HEK293 (cell line): Measurements from ENCODE around the gene ZFAND6.
"Not testable (repeated sequence)": the region's sequence is repeated elsewhere in the genome, so short reads cannot be mapped to it uniquely, and the experiment has no call there.

Source experiments
- CTCF ChIA-PET: fragments of 350-600 bp; formaldehyde crosslinking; extraction: SDS; loops from one replicate; lab custom pipeline; 2021; ENCODE audit warnings: antibody characterized with exemption; lab: Yijun Ruan, JAX
- POLR2A ChIA-PET: fragments of 300-600 bp; formaldehyde crosslinking; extraction: SDS; loops from one replicate; lab custom pipeline; 2020; ENCODE audit warnings: antibody characterized with exemption, inconsistent platforms; lab: Yijun Ruan, JAX
- H3K27ac ChIP-seq: fragments of 200-500 bp; sonication (Bioruptor generic); 2 replicates; pipeline ENCODE4 v1.5.1; 2014; ENCODE audit warnings: low read depth, low read length, control low read depth, inconsistent platforms; ENCODE audit errors: extremely low read depth
- H3K36me3 ChIP-seq, 2 experiments: fragments of 200-500 bp in 1 of 2; sonication (Bioruptor generic) in 1 of 2; 1 replicate in 1 of 2; 2 replicates in 1 of 2; pipeline ENCODE4 v1.5.1; 2014 to 2017; ENCODE audit warnings: inconsistent platforms in 2 of 2, low read length in 2 of 2; ENCODE audit not compliant: control insufficient read depth in 2 of 2, insufficient read depth in 1 of 2
- H3K4me1 ChIP-seq: fragments of 200-500 bp; sonication (Bioruptor generic); 2 replicates; pipeline ENCODE4 v1.5.1; 2014; ENCODE audit warnings: mild to moderate bottlenecking, low read length, inconsistent platforms; ENCODE audit not compliant: control insufficient read depth, insufficient read depth
- H3K4me3 ChIP-seq: 2 replicates; pipeline ENCODE4 v1.5.1; 2011; ENCODE audit warnings: low read depth, mild to moderate bottlenecking, control low read depth, low read length, moderate library complexity
- H3K9me3 ChIP-seq: fragments of 200-500 bp; sonication (Bioruptor generic); 2 replicates; pipeline ENCODE4 v1.5.1; 2014; ENCODE audit warnings: low read depth, low read length, inconsistent platforms; ENCODE audit not compliant: control insufficient read depth, insufficient read depth
- KLF16 ChIP-seq: fragments of 450-650 bp; formaldehyde crosslinking; IDR thresholded peaks from 2 replicates; pipeline ENCODE4 v1.5.1; 2017; ENCODE audit warnings: missing biosample characterization, missing genetic modification characterization
- PRDM1 ChIP-seq: fragments of 450-650 bp; formaldehyde crosslinking; IDR thresholded peaks from 2 replicates; pipeline ENCODE4; 2016; ENCODE audit warnings: missing biosample characterization, missing genetic modification characterization
- PRDM6 ChIP-seq: fragments of 450-650 bp; formaldehyde crosslinking; IDR thresholded peaks from 2 replicates; pipeline ENCODE4 v1.5.1; 2017; ENCODE audit warnings: missing biosample characterization, missing genetic modification characterization
- SCRT1 ChIP-seq: fragments of 450-650 bp; formaldehyde crosslinking; IDR thresholded peaks from 2 replicates; pipeline ENCODE4 v1.5.1; 2016; ENCODE audit warnings: missing biosample characterization, missing genetic modification characterization, borderline replicate concordance
- SCRT2 ChIP-seq: fragments of 450-650 bp; formaldehyde crosslinking; IDR thresholded peaks from 2 replicates; pipeline ENCODE4 v1.5.1; 2016; ENCODE audit warnings: missing biosample characterization, missing genetic modification characterization
- ZBTB48 ChIP-seq: fragments of 450-650 bp; formaldehyde crosslinking; IDR thresholded peaks from 2 replicates; pipeline ENCODE4 v1.5.1; 2016; ENCODE audit warnings: missing biosample characterization, missing genetic modification characterization
- ZFP41 ChIP-seq: fragments of 450-650 bp; formaldehyde crosslinking; IDR thresholded peaks from 2 replicates; pipeline ENCODE4 v1.5.1; 2016; ENCODE audit warnings: missing biosample characterization, missing genetic modification characterization, borderline replicate concordance
- ZNF121 ChIP-seq: fragments of 450-650 bp; formaldehyde crosslinking; IDR thresholded peaks from 2 replicates; pipeline ENCODE4 v1.5.1; 2016; ENCODE audit warnings: missing biosample characterization, missing genetic modification characterization
- ZNF214 ChIP-seq: fragments of 450-650 bp; formaldehyde crosslinking; IDR thresholded peaks from 2 replicates; pipeline ENCODE4 v1.5.1; 2017; ENCODE audit warnings: missing biosample characterization, mild to moderate bottlenecking, missing genetic modification characterization, borderline replicate concordance
- ZNF221 ChIP-seq: fragments of 450-650 bp; formaldehyde crosslinking; IDR thresholded peaks from 2 replicates; pipeline ENCODE4 v1.5.1; 2017; ENCODE audit warnings: missing biosample characterization, missing genetic modification characterization, borderline replicate concordance
- ZNF24 ChIP-seq: fragments of 450-650 bp; formaldehyde crosslinking; IDR thresholded peaks from 2 replicates; pipeline ENCODE4 v1.5.1; 2016; ENCODE audit warnings: missing biosample characterization, missing genetic modification characterization
- ZNF302 ChIP-seq: fragments of 450-650 bp; formaldehyde crosslinking; IDR thresholded peaks from 2 replicates; pipeline ENCODE4 v1.5.1; 2016; ENCODE audit warnings: missing biosample characterization, missing genetic modification characterization, low read depth
- ZNF362 ChIP-seq: fragments of 450-650 bp; formaldehyde crosslinking; IDR thresholded peaks from 2 replicates; pipeline ENCODE4 v1.5.1; 2016; ENCODE audit warnings: missing biosample characterization, missing genetic modification characterization
- ZNF37A ChIP-seq: fragments of 450-650 bp; IDR thresholded peaks from 2 replicates; pipeline ENCODE4 v1.5.1; 2018; ENCODE audit warnings: missing biosample characterization, missing genetic modification characterization
- ZNF596 ChIP-seq: fragments of 450-650 bp; IDR thresholded peaks from 2 replicates; pipeline ENCODE4 v1.5.0; 2018; ENCODE audit warnings: missing biosample characterization, mild to moderate bottlenecking, missing genetic modification characterization, moderate library complexity
- ZNF626 ChIP-seq: fragments of 450-650 bp; sonication (Bioruptor Pico); formaldehyde crosslinking; IDR thresholded peaks from 2 replicates; pipeline ENCODE4 v1.5.1; 2018; ENCODE audit warnings: missing biosample characterization, missing genetic modification characterization, inconsistent platforms
- ZNF654 ChIP-seq: fragments of 450-650 bp; formaldehyde crosslinking; IDR thresholded peaks from 2 replicates; pipeline ENCODE4 v1.5.1; 2016; ENCODE audit warnings: low read depth, missing biosample characterization, missing genetic modification characterization
- ZNF670 ChIP-seq: fragments of 450-650 bp; formaldehyde crosslinking; IDR thresholded peaks from 2 replicates; pipeline ENCODE4 v1.5.1; 2016; ENCODE audit warnings: missing biosample characterization, missing genetic modification characterization, low read depth
- ZNF837 ChIP-seq: fragments of 450-650 bp; formaldehyde crosslinking; IDR thresholded peaks from 2 replicates; pipeline ENCODE4 v1.5.1; 2016; ENCODE audit warnings: missing biosample characterization, missing genetic modification characterization

The ZFAND6 gene

GRCh38 chr15:80099241-80099640 lies 39.8 kb downstream of the ZFAND6 start:
- Histone ChIP-seq H3K4me3 (no peak overlapping the region), H3K9me3 (no peaks in the 10 kb centered on the region), H3K4me1 (peaks cover 42% of the 10 kb centered on the region), H3K27ac (no peak overlapping the region), H3K36me3 (peaks cover 0 to 11% of the 10 kb centered on the region in 2 experiments; a peak in 1 of 3 replicates)
- CTCF ChIA-PET: interaction anchor here (0.7 to 0.8 kb wide), 2 partner anchors 9 to 74 kb away, joined by 3 read pairs; no protein-coding TSS in a partner anchor
- 0 out of 2 replicates have a peak, but pooled peaks have one; percentile 41 for TF ChIP-seq ZNF596
- no peak for TF ChIP-seq ZNF214 (tag by site-specific recombination)
- TF ChIP-seq PRDM6: peak; percentile 57
- TF ChIP-seq PRDM1 (tag by site-specific recombination): peak; percentile 47; the same call in 1 of the 2 replicates
- POLR2A ChIA-PET: no interaction called here

GRCh38 chr15:80099662-80100061 lies 40.2 kb downstream of the ZFAND6 start:
- H3K9me3 ChIP-seq, H3K4me3 ChIP-seq, H3K27ac ChIP-seq, POLR2A ChIA-PET: not testable (repeated sequence)
- TF ChIP-seq SCRT2 (tag by site-specific recombination): peak; percentile 63; the same call in 1 of the 2 replicates
- 0 out of 2 replicates have a peak, but pooled peaks have one; percentile 13 for TF ChIP-seq ZNF121 (tag by site-specific recombination)
- 0 out of 2 replicates have a peak, but pooled peaks have one; percentile 19 for TF ChIP-seq SCRT1 (tag by site-specific recombination)
- H3K36me3 ChIP-seq: peaks cover 0 to 12% of the 10 kb centered on the region in 2 experiments; a peak in 1 of 3 replicates
- H3K4me1 ChIP-seq: peaks cover 38% of the 10 kb centered on the region
- CTCF ChIA-PET: interaction anchor here (0.6 to 0.8 kb wide), 2 partner anchors 10 to 47 kb away, joined by 3 read pairs; no protein-coding TSS in a partner anchor

GRCh38 chr15:80100247-80100646 lies 40.8 kb downstream of the ZFAND6 start:
- Histone ChIP-seq H3K9me3 (no peaks in the 10 kb centered on the region), H3K4me1 (peaks cover 37% of the 10 kb centered on the region), H3K36me3 (peaks cover 0 to 12% of the 10 kb centered on the region in 2 experiments; a peak in 1 of 3 replicates), H3K27ac (no peak overlapping the region), H3K4me3 (no peak overlapping the region)
- CTCF ChIA-PET: interaction anchor here (0.6 to 0.8 kb wide), 5 partner anchors 10 to 890 kb away, joined by 3 to 4 read pairs (median 3); no protein-coding TSS in a partner anchor
- POLR2A ChIA-PET: no interaction called here
- TF ChIP-seq ZNF24: no peak
- no peak for TF ChIP-seq ZNF221 (tag by site-specific recombination)
- no peak for TF ChIP-seq ZNF837 (tag by site-specific recombination)
- TF ChIP-seq ZFP41: no peak
- TF ChIP-seq ZNF37A (tag by site-specific recombination): no peak

- TF ChIP-seq ZNF837 (tag by site-specific recombination): no peak
- TF ChIP-seq ZBTB48 (tag by site-specific recombination): no peak
- TF ChIP-seq ZNF654: no peak
- no peak for TF ChIP-seq ZNF626
- TF ChIP-seq KLF16 (tag by site-specific recombination): no peak
- no peak for TF ChIP-seq ZNF362
- TF ChIP-seq ZNF302: no peak
- no peak for TF ChIP-seq ZNF670
- Histone ChIP-seq H3K4me1 (peaks cover 22% of the 10 kb centered on the region), H3K27ac (no peak overlapping the region), H3K4me3 (no peak overlapping the region), H3K9me3 (no peaks in the 10 kb centered on the region), H3K36me3 (peaks cover 0 to 12% of the 10 kb centered on the region in 2 experiments; a peak in 1 of 3 replicates)
- CTCF ChIA-PET: interaction anchor here (0.6 to 1.7 kb wide), 3 partner anchors 9 to 18 kb away, joined by 3 to 4 read pairs (median 4); no protein-coding TSS in a partner anchor
- POLR2A ChIA-PET: no interaction called here
These were observed 45.7 kb downstream of the ZFAND6 start for GRCh38 chr15:80105193-80105592.
